GM18870 (cell line): ENCODE results near the gene MADD.

ENCODE experiments used
- ATAC-seq: cut with Tn5 transposase; IDR thresholded peaks from one replicate; pipeline ENCODE4 v1.9.1; 2021; ENCODE audit warnings: moderate library complexity; ENCODE audit not compliant: unreplicated experiment

Gene MADD

DNA sequence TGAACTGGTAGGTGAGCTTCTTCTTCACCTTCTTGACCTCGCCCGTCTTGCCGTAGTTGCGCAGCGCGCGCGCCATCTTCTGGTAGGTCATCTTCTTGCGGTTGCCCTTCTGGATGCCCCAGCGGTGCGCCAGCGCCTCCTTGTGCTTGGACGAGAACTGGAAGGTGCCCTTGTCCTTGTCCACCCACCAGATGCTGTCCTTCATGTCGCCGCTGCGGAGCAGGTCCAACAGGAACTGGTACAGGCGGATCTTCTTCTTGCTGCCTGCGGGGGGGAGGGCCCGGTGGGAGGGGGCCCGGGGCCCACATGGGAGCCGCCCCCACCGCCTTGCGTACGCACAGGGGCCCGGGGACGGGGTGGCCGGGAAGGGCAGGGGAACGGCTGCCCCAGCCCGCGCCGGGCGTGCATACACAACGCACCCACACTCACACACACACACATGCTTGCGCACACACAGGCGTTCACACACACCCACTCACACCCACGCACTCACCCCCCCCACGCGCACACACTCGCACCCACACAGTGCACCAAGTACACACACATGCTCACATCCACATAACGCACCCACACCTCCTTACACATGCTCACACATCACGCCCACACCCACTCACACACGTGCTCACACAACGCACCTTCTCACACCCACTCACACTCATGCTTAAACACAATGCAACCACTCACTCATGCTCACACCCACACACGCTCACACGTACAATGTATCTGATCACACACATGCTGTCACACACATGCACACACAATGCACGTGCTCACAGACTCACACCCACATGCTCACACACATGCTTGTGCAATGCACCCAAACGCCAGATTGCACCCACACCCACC, 85.6 kb downstream of the MADD start:
- no peak for ATAC-seq

DNA sequence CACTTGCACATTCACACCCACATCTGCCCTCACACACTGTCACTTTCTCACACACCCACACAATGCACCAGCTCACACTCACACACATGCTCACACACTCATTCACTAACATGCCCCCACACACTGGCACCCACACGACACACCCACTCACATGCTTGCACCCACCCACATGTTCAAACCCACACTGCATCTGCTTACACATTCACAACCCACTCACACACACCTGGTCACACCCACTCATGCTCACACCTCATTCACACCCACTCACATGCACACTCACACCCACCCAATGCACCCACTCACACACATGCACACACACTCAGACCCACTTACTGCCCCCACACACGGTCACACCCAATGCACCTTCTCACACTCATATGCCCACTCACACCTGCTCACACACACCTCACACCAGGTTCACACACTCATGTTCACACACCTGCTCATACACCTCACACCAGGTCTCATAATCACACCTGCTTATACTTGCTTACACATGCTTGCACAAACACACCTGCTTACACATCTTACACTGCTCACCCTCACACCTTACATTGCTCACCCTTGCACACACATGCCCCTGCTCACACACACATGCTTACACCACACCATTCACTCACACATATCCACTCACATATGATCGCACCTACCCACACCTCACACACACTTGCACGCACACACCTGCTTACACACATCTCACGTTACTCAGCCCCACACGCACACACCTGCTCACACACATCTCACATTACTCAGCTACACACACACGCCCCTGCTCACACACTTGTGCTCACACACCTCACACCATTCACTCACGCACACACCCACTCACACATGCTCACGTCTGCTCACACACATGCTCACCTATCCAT, 86.4 kb downstream of the MADD start:
- no peak for ATAC-seq

DNA sequence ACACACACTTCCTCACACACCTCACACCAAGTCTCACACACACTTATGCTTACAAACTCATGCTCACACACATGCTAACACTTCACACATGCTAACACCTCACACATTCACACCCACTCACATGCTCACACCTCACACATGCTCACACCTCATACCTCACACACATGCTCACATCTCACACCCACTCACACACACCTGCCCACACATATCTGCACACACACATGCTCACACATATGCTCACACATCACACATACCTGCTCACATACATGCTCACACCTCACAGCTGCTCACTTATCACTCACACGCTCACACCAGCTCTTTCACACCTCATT, 87.0 kb downstream of the MADD start:
- no peak for ATAC-seq

DNA sequence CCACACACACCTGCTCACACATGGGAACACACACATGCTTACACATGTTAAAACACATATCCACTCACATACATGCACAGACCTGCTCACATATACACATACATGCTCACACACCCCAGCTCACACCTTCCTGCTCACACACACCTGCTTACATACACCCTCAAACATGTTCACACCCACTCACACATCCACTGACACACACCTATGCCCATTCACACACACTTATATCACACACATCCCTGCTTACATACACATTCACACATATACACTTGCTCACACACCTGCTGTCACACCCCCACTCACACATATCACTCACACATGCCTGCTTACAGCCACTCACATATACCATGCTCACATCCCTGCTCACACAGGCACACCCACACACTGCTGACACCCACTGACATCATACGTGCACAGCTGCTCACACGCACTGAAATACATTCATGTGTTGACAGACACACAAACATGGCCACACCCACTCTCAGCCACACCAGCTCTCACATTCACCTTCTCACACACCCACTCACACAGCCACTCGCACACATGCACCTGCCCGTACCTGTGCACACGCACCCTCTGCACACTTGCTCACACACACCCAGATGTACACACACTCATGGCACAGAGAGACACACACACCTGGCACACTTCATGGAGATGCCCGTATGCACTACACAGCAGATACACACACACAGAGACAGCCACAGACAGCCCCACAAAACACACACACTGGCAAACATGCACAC, 88.2 kb downstream of the MADD start:
- no peak for ATAC-seq

DNA sequence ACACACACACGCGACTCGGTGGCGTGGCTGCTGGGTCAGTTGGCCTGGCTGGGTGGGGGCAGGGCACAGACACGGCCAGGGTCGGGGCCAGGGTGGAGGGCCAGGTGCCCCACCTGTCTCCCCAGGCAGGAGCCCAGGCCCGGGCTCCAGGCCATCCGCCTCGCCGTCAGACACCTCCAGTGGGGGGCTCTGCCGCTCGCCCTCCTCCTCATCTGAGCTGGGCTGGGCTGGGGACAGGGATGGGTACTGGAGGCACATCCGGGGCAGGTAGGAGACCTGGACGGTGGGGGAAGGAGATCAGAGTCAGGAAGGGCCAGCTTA, 88.8 kb downstream of the MADD start:
- ATAC-seq, result no peak

DNA sequence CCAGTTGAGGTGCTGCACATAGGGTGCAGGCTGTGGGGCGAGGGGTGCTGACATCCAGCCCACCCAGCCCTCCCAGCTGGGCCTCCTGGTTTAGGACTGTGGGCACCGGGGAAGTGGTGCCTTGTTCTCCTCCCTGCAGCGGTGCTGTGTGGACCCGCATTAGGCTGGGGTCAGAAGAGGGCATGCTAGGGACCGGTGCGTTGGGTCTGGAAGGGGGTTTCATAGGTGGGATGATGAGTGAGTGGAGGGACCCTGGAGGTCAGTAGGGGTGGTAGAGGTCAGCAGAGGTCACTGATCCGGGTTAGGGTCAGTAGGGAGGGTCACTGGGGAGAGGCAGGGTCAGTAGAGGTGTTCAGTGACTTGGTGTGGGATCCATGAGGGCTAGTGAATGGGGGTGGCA, 89.2 kb downstream of the MADD start:
- ATAC-seq, result no peak

DNA sequence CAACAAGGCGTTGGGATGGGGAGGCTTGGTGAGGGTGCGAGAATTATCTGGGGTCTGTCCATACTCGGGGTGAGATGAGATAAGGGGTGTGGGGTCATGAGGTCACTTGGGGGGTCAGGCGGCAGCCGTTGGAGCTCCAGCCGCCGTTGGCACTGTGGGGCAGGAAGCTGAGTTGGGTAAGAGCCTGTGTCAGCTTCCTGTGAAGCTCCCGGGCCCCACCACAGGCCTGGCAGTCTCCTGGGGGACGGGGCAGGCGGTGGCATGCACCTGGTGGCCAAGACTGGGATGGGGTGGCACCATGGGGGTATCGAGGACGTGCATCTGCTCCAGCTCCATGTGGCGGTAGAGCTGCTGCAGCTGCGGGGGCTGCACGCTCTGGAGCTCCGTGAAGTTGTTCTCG, 89.7 kb downstream of the MADD start:
- no peak for ATAC-seq

DNA sequence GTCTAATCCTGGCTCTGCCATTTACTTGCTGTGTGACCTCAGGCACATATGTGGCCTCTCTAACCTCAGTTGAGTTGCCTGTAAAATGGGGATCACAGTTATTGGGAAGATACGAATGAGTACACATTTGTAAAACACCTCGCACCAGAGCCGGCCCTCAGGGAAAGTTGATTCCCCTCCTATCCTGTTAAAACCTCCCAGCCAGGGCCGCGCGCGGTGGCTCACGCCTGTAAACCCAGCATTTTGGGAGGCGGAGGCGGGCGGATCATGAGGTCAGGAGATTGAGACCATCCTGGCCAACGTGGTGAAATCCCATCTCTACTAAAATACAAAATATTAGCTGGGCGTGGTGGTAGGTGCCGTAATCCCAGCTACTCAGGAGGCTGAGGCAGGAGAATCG, 90.4 kb downstream of the MADD start:
- ATAC-seq, result no peak

DNA sequence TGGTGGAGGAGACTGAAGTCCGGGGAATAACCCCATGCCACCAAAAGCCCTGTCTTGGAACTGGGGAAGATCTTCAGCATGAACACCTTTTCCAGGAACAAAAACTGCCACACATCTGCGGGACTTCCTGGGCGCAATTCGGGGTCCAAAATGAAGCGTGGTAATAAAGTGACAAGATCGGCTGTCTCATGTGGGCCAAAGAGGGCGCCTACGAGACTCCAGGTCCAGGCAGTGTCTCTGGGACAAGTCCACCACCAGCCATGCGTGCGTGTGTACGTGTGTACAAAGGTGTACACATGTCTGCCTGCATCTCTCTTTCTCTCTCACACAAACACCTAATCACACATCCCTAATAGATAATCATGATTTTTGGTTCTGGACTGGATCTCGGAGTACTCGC, 91.5 kb downstream of the MADD start:
- no peak for ATAC-seq

DNA sequence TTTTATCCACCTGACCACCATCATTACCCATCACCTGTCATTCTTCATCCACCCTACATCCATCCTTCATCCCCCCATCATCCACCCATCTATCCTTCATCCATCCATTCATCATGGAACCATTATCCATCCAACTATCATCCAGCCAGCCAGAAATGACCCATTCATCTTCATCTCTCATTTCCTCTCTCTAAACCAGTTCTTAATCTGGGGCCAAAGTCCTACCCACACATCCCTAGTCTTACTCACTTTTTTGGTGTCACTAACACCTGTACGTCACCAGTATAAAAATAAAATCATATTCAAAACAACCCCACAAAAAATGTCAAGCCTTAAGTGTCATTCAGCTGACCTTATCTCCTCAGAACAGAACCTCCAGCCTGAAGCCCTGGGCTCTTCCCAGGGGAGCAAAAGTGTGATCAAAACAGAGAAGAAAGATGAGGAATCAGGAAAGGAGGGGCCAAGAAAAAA, 96.1 kb downstream of the MADD start:
- ATAC-seq, result no peak

DNA sequence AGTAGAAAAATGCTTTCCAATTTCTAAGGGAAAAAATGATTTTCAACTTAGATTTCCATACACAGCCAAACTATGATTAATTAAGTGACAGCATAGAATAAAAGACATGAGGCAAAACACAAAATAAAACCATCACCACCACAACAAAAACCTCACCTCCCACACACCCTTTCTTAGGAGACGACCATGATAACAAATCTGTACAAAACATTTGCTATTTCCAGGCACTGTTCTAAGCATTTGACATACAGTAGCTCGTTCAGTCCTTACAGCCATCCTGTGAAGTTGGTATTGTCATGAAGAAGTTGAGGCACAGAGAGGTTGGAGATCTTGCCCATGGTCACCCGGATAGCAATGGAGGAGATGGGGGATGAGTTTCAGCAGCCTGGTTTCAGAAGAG, 99.7 kb downstream of the MADD start:
- no peak for ATAC-seq

DNA sequence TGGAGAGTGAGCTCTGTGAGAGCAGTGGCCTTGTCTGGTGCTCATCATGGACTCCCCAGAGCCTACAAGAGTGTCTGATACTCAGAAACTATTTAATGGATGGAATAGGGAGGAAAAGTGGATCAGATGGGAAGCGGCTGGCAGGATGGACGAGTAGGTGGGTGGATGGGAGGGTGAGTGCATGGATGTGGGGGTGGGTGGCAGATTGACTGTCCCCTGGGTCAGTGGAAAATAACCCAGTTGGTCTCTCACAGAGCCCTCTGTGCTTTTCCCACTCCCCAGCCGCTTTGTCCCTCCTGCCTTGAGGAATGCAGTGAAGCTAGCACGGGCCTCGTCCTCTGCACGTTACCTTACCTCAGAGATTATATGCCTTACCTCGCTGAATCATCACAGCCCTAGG, 102.5 kb downstream of the MADD start:
- no peak for ATAC-seq

DNA sequence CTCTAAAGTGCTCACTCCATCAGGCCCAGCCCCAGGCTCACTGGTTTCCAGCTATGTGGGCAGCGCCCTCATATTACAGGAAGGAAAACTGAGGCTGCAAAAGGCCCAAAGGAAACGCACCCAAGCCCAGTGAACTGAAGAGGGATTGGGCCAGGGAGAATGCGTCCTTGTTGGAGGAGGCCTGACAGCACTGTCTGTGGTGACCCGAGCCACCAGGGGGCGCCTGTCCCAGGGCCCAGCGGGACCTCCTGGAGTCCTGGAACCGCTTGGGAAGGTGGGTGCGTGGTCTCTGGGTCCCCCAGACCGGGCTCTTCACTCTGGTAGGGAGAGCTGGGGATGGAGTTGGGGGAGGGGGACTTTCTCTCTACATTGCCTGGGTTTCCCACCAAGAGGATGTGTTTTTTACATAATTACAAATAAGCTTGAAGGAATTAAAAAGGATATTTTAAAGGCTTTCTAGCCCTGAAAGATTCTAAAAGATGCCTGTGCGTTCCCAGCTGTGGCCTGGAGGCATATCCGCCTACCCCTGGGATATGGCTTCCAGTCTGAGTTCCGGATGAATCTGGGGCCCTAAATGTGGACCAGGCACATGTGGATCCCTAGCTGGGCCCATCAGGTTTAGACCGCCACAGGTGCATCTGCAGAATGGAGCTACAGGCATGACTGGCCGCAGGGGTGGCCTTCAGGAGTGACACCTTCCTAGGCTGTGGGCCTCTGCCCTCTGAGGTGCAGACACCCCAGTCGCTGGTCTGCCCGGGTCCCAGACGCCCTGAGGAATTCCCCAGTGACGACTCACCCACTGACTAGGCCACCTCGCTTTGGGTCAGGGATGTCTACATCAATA, 104.2 kb downstream of the MADD start:
- ATAC-seq, result no peak

DNA sequence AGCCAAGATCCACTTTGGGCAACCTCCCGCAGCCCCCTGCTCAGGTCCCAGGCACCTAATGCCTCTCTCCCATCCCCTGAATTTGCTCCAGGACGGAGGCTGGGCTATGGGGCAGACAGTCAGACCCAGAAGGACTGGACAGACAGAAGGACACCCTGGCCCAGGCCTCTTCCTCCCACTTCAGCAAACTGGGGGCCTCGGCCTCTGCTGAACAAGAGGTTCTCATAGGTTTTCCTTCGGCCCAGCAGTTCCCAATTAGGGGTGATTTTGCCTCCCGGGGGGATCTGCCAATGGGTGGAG, 104.7 kb downstream of the MADD start:
- no peak for ATAC-seq

DNA sequence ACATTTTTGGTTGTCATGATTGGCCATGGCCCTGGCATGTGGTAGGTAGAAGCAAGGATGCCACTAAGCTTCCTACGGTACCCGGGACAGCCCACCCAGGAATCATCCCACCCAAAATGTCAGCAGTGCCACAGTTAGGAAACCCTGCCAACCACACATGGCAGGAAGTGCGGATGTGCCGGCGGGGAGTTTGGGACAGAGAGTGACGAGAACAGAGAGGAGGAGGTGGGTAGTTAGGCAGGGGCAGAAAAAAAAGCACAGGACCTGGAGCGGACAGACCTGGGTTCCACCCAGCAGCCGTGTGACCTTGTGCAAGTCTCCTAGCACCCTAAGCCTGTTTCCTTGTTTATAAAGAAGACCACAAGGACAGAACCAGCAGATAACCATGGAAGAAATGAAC, 105.1 kb downstream of the MADD start:
- no peak for ATAC-seq

DNA sequence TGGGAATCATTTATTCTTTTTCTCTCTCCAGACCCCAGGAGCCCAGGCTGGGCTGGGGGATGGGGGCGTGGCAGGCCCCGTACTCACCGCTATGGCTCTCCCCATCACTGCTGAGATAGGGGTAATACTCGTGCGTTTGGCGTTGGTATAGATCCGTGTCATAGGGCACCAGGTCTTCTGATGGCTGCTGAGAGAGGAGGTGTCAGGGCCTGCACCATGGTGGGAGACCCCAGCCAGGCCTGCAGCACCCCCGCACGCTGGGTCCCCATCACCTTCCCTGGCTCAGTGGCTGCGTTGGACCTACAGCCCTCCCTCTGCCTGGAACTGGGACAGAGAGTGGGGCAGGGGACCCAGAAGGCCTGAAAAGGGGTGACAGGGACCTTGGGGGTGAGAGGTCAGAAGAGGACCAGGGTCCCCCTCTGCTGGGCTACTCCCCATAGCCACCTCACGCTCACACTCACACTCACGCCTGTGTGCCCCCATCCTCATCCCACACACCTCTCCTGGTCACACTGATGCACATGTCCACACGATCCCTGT, 105.7 kb downstream of the MADD start:
- no peak for ATAC-seq

DNA sequence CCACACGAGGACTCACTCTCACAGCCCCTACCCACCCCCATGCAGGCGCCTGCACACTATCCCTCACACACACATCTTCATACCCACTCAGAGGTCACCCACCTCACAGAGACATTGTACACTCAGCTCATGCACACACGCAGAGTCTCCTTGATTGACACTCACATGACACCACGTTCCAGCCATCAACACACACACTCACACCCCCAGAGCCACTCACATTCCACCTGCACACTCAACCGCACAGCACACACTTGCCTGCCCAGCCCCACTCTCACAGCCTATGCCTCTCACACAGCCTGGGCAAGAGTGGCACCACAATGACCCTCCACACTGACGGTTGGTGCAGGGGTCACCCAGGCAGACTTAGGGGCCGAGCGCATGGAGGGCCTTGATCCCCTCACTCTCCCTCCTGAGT, 106.2 kb downstream of the MADD start:
- no peak for ATAC-seq

DNA sequence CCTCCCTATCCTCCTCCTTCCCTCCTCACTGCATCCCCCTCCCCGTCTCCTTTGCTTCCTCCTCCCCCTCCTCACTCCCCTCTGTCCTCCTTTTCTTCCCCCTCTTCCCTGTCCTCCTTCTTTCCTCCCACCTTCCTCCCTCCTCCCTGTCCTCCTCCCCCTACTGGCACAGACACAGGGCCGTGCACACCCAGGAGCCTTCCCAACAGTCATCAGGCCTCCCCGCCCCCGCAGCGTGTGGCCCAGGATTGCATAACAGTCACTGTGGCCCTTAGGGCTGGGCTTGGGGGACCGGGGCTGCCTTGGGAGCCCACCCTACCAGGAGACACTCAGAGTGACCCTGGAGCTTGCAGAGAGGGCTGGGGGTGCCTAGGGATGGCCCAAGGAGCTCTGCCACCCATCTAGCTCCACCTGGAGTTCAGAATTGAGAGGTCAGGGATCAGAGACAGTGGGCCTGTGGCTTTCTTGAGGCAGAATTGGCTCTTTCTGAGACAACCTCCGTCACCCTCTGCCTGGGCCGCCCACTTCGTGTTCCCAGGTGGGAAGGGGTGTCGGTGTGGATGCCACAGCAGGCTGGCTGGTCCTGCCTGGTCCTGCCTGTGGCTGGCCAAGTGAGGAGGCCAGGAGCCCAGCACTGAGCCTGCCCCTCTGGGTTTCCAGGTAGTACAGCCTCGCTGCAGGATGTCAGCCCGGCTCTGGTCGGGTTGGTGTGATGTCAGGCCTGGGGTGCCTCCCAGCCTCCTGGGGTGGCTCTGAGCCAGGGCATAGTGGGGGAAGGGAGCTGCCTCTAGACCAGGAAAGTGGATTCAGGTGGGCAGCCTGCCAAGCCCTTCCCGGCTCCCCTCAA, 106.8 kb downstream of the MADD start:
- ATAC-seq, result no peak

DNA sequence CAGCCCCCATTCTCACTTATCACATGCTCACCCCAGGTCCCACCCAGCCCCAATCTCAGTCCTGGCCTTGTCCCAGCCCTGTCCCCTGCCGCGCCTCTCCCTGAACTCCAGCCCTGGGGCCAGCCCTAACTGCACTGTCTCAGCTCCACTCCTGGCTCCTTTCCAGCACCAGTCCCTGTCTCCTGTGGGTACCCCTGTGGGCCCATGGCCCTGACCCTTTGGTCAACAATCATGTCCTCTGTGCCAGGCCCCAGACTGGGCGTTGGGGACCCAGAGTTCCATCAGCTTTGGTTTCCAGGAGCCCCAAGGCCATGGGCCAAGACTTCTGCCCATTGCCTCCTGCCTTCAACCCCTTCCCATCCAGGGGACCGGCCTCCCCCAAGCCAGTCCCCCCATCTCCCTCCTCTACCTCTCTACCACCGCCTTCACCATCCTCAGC, 107.7 kb downstream of the MADD start:
- no peak for ATAC-seq
